Measurements from ENCODE around the gene PRLR.
"Not testable (repeated sequence)": the region's sequence is repeated elsewhere in the genome, so short reads cannot be mapped to it uniquely, and the experiment has no call there.

Gene PRLR

GRCh38 chr5:35120715-35121114 is 109.6 kb downstream of the PRLR start:
- DNase-seq = no peak

- no peak for DNase-seq
Measured at GRCh38 chr5:35117967-35118366, 112.3 kb downstream of the PRLR start.

DNA sequence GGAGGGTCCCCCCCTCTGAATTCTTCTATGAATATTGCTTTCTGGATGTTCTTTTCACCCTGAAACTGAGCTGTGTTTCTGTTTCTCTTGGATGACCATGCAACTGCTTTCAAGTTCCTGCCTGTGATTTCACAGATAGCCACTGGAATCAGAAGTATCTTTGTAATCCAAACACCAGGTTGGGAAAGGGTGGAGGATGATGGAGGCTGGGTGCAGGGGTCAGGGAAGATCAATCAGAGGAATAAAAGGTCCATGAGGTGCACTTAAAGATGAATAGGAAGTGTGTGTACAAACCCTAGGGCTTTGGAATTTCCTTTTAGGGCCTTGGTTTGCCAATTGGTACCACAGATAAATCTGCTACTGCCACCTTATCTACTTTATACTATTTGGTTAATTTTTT is 114.4 kb downstream of the PRLR start:
- DNase-seq = no peak

GRCh38 chr5:35114698-35115097 is 115.6 kb downstream of the PRLR start:
- no peak for DNase-seq

DNA sequence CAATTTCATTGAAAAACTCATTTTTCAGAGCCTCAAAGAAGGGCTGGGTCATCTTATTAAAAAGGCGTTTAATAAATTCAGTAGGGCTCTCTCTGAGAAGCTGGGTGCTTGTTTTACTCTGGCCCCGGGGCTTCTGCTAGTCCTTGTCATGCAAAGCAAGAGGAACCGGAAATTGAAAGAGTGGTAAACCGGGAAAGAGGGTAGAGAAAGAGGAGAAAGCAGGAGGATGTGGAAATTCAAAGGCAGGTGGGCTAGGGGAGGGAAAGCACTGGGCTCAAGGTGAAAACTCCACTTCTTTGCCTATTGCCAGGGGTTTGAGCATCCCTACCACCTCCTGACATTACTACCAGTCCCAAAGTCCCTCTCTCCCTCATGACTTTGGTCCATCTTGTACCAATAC is 118.0 kb downstream of the PRLR start:
- DNase-seq = no peak

DNA sequence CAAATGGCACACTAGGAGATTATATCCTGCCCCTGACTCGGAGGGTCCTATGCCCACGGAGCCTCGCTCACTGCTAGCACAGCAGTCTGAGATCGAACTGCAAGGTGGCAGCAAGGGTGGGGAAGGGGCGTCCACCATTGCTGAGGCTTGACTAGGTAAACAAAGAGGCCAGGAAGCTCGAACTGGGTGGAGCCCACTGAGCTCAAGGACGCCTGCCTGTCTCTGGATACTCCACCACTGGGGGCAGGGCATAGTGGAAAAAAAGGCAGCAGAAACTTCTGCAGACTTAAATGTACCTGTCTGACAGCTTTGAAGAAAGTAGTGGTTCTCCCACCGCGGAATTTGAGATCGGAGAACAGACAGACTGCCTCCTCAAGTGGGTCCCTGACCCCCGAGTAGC is 125.7 kb downstream of the PRLR start:
- DNase-seq = not testable (repeated sequence)

DNA sequence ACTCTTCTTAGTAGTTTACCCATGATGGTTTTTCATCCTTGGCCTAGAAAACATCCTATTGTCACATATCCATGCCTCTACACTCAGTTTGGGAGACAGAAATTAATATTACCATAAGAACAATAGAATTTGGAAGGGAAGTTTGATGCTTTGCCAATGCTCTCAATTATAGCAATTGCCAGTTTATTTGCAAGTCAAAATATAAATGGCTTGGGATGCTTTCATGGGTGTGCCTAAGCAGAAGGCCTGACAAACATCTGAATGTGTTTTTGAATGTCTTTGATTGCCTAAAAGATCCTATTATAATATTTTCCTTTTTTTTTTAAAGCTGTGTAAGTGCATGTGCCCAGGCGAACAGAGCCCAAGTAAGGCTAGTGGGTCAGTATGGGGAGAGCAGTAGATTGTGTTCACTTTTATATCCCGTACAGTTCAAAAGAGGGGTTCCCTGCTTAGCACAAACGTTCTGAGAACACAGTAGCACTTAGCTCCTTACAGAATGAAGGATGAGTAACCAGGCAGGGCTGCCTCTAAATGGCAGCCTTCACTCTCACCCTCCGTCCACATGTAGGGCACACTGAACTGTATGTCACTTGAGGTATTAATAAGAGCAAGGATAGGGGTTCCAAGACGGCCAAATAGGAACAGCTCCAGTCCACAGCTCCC is 126.5 kb downstream of the PRLR start:
- no peak for DNase-seq

DNA sequence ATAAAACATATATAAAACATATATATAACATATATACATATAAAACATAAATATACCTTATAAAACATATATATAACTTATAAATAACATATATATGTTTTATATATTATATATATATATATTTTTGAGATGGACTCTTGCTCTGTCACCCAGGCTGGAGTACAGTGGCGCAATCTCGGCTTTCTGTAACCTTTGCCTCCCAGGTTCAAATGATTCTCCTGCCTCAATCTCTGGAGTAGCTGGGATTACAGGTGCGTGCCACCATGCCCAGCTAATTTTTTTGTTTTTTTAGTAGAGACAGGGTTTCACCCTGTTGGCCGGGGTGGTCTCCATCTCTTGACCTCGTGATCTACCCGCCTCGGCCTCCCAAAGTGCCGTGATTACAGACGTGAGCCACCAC is 128.6 kb downstream of the PRLR start:
- not testable (repeated sequence) for DNase-seq

DNA sequence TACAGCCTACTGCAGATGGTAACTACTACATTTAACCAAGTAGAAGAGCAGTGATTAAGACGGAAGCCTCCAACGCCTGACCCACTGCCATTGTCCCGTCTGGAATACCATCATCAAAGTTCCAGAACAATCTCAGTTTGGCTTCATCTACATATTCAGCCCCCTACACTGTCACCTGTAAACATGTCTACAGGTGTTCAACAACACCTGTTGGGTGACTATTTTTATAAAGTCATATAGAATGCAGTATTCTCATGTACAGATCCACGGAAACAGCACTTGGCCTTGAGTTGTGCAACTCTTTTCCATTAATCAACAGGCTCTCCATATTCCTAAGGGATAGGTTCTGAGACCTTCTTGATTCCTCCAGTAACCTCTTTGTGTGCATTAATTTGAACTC is 129.3 kb downstream of the PRLR start:
- DNase-seq = no peak

GRCh38 chr5:35098214-35098613 is 132.1 kb downstream of the PRLR start:
- no peak for DNase-seq

DNA sequence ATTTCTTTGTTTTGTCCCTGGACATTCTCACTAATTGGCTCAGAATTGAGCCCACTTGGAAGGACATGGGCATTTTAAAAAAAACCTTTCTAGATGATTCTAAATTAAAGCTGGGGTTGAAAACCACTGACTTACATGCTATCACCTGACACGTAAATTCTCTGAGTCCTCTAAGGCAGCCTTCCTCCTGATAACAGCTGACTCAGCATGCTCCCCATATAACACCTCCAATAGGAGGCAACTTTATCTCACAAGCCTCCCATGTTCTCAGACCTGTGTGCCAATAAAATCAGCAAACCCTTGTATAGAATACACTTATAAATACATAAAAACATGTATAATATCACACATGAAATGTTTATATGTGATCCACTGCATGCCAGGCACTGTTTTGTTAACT is 133.4 kb downstream of the PRLR start:
- DNase-seq = no peak

- no peak for DNase-seq
Measured at GRCh38 chr5:35096216-35096615, 134.1 kb downstream of the PRLR start.

DNA sequence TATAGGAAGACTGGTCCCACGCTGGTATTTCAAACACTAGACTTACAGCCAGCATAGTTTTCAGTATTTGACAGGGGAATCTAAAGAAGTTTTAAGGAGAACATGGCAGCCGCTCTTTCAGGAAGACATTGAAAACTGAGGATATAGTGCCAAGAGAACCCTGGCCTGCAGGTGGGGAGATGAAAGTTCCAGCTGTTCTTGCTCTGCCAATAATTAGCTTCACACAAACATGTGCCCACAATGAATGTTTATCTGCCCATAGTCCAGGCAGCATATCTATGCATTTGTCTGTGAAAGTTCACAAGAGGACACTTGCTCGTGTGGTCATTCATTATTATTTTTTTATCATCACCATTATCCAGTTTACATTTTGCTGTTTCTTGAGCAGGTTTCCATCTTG is 134.9 kb downstream of the PRLR start:
- no peak for DNase-seq

GRCh38 chr5:35094948-35095347 is 135.3 kb downstream of the PRLR start:
- no peak for DNase-seq

- DNase-seq = no peak
Measured at GRCh38 chr5:35092703-35093102, 137.6 kb downstream of the PRLR start.

- DNase-seq = no peak
Measured at GRCh38 chr5:35091704-35092103, 138.6 kb downstream of the PRLR start.

GRCh38 chr5:35089334-35090314 is 140.7 kb downstream of the PRLR start:
- DNase-seq = peak; percentile 11

DNA sequence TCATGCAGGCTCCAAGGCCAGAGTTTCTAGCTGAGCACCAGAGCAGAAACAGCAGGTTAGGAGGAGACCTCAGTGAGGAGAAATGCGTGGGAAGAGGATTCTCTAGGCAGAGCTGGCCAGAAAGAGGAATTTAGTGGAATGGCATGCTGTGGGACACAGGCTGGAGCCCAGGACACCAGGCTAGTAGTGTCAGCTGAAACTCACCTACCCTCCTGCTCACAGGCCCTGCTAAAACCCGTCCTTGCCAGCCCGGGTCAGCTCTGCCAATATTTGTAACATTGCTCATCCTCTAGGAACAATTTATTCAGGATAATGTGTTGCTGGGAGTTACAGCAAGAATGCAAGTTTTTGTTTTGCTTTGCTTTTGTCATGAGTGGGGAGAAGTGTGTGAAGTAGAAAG is 142.3 kb downstream of the PRLR start:
- DNase-seq = no peak

- DNase-seq = no peak
Measured at GRCh38 chr5:35083150-35083549, 147.1 kb downstream of the PRLR start.

DNA sequence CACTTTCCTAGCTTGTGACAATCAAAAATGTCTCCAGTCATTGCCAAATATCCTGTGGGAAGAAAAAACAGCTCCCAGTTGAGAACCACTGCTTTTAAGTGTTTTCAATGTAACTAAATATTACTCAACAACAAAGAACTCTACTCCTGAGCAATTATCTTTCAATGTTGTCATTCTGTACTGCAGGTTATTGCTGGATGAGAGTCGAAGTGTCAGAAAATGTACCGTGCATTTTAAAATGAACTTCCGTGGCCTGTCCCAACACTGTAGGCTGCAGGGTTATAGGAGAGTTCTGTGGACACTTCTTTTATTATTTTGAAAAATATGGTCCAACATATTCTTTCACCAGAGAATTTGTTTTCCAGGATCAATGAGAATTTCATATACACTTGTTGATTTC is 147.8 kb downstream of the PRLR start:
- no peak for DNase-seq

GRCh38 chr5:35081134-35081533 is 149.2 kb downstream of the PRLR start:
- DNase-seq = no peak

- no peak for DNase-seq
Measured at GRCh38 chr5:35073160-35073559, 157.1 kb downstream of the PRLR start.

GRCh38 chr5:35069188-35069587 is 161.1 kb downstream of the PRLR start:
- no peak for DNase-seq

GRCh38 chr5:35067985-35068384 is 162.3 kb downstream of the PRLR start:
- DNase-seq = no peak

Measured in NCI-H2171 (cell line).